Tibial artery (tissue), 4 donors: ENCODE data around the gene BRD2.

Experiments
- DNase-seq, 2 donors: peaks; one replicate each; pipeline ENCODE4 v3.0.0-alpha.2; 2019
- H3K27ac ChIP-seq, 2 donors: fragments of 200-600 bp; sonication (generic) in 1 of 2; 1 replicate in 1 of 2; 2 replicates in 1 of 2; pipeline ENCODE4 v1.5.1; 2018 to 2019; ENCODE audit warnings: mild to moderate bottlenecking in 1 of 2
- H3K27me3 ChIP-seq, 2 donors: fragments of 200-600 bp; sonication (generic) in 1 of 2; one replicate each; pipeline versions ENCODE4 v1.5.1 to v1.6.0; 2016 to 2019
- H3K36me3 ChIP-seq, 3 donors: fragments of 200-600 bp; sonication (generic) in 2 of 3; one replicate each; pipeline ENCODE4 v1.5.1; 2016 to 2019; ENCODE audit warnings: mild to moderate bottlenecking in 2 of 3
- H3K4me1 ChIP-seq, 4 donors: fragments of 200-600 bp; sonication (generic) in 2 of 4; 1 replicate in 3 of 4; 2 replicates in 1 of 4; pipeline ENCODE4 v1.5.1; 2016 to 2019
- H3K4me3 ChIP-seq, 2 donors: fragments of 200-600 bp; sonication (generic) in 1 of 2; 1 replicate in 1 of 2; 2 replicates in 1 of 2; pipeline ENCODE4 v1.5.1; 2018 to 2019; ENCODE audit warnings: mild to moderate bottlenecking in 2 of 2
- H3K9me3 ChIP-seq, 3 donors: fragments of 200-600 bp; sonication (generic) in 1 of 3; one replicate each; pipeline ENCODE4 v1.5.1; 2016 to 2019
- CTCF ChIP-seq, 2 experiments: fragments of 200-600 bp in 1 of 2; fragments of 450-650 bp in 1 of 2; IDR thresholded peaks; one replicate each; pipeline ENCODE4 v1.5.1; 2017 to 2019; ENCODE audit warnings: antibody characterized with exemption in 2 of 2, mild to moderate bottlenecking in 1 of 2, moderate library complexity in 1 of 2
- intact Hi-C: fragments of 100-400 bp; cut with DNase I; formaldehyde crosslinking; loops from one replicate; pipeline ENCODE4 v1.15.0; 2023; ENCODE audit warnings: low total_unique reads

The BRD2 gene

GRCh38 chr6:32983964-32984621 lies 15.7 kb downstream of the BRD2 start:
- Histone ChIP-seq H3K27ac (no peak overlapping the region), H3K4me3 (no peak overlapping the region), H3K9me3 (no peaks in the 10 kb centered on the region), H3K4me1 (peaks cover 0 to 4% (median under 1%) of the 10 kb centered on the region in 4 donors), H3K27me3 (no peaks in the 10 kb centered on the region), H3K36me3 (peaks cover 28 to 29% (median 29%) of the 10 kb centered on the region in 3 donors)
- TF ChIP-seq CTCF (IDR thresholded peaks at IDR 0.05): no peak
- DNase-seq: no peak
- intact Hi-C loops: loop anchor here (2.0 kb wide), 2 partner anchors 43 to 99 kb away; partner anchors contain the start of gene HLA-DMB

DNA sequence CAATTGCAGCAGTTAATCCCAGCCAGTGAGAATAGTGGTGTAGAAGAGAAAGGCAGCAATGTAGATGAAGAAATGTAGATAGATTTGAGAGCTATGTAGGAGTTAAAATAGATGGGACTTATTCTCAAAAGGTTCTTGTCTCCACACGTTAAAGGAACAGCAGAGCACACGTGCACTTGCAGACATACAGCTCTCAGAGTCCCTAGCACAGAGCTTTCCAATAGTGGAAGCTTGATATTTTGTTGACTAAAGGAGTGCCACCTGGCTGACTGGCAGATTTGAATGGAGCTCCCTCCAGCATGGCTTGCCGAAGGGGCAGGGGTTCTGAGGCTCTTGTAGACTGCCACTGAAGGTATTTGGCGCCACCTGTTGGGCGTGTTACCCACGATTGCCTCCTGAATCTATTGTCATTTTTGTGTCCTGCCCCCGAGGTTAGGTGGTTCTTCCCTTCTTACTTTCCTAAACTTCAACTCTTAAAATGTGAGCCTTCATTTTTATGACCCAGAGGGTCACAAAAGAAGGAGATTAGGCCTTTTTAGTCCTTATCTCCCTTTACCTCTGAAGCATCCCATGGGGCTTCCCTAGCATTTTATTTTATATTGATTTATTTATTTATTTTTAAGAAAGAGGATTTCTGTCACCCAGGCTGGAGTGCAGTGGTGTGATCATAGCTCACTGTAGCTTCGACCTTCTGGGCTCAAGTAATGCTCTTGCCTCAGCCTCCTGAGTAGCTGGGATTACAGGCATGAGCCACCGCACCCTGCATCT lies 16.4 kb downstream of the BRD2 start:
- Histone ChIP-seq H3K27ac (no peak overlapping the region), H3K4me1 (peaks cover 0 to 4% (median 0%) of the 10 kb centered on the region in 4 donors), H3K9me3 (no peaks in the 10 kb centered on the region), H3K27me3 (no peaks in the 10 kb centered on the region), H3K36me3 (peaks cover 21 to 22% (median 22%) of the 10 kb centered on the region in 3 donors), H3K4me3 (no peak overlapping the region)
- intact Hi-C loops: no loop called here
- DNase-seq: peak; percentile 91 to 94
- peak; percentile 86 to 89 for TF ChIP-seq CTCF (IDR thresholded peaks at IDR 0.05)

GRCh38 chr6:32989368-32989767 lies 21.0 kb downstream of the BRD2 start:
- Histone ChIP-seq H3K27me3 (peaks cover 0 to 4% of the 10 kb centered on the region in 2 donors), H3K27ac (no peak overlapping the region), H3K36me3 (no peaks in the 10 kb centered on the region), H3K4me1 (no peaks in the 10 kb centered on the region), H3K9me3 (no peaks in the 10 kb centered on the region), H3K4me3 (no peak overlapping the region)
- intact Hi-C loops: no loop called here
- DNase-seq: no peak
- no peak for TF ChIP-seq CTCF (IDR thresholded peaks at IDR 0.05)

- intact Hi-C loops: no loop called here
- peaks cover 0 to 4% of the 10 kb centered on the region in 2 donors for H3K27me3 ChIP-seq
- no peaks in the 10 kb centered on the region for H3K36me3 ChIP-seq
- H3K27ac ChIP-seq: no peak overlapping the region
- H3K4me1 ChIP-seq: no peaks in the 10 kb centered on the region
- DNase-seq: no peak
- no peak for TF ChIP-seq CTCF (IDR thresholded peaks at IDR 0.05)
- no peaks in the 10 kb centered on the region for H3K9me3 ChIP-seq
- H3K4me3 ChIP-seq: no peak overlapping the region
These were observed 23.6 kb downstream of the BRD2 start for GRCh38 chr6:32991972-32992371.

DNA sequence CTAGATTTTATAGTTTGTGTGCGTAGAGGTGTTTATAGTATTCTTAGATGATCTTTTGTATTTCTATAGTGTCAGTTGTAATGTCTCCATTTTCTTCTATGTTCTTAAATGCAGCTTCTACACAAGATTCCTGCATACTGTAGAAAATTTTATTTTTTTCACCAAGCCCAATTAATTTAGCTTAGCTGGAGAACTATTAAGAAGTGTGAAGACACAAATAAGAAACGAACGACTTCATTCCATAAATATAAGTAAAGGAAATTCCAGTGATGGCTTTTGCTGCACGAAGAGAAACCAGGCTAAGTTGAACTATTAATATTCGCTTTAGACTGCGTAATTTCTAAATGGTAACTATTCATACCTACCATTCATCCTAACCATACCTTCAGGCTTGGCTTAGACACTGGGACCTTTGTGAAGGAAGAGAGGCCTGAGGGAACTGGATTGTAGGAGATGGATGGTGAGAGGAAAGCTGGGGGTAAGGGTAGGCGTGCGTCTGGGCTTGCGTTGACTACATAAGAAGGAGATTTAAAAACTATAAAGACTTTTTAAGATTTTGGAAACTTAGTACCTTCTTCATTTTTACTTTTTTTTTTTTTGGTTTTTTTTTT lies 25.1 kb downstream of the BRD2 start:
- peaks cover 0 to 15% of the 10 kb centered on the region in 2 donors for H3K27me3 ChIP-seq
- intact Hi-C loops: no loop called here
- no peaks in the 10 kb centered on the region for H3K36me3 ChIP-seq
- DNase-seq: no peak
- no peak for TF ChIP-seq CTCF (IDR thresholded peaks at IDR 0.05)
- no peaks in the 10 kb centered on the region for H3K4me1 ChIP-seq
- no peak overlapping the region for H3K4me3 ChIP-seq
- no peaks in the 10 kb centered on the region for H3K9me3 ChIP-seq
- H3K27ac ChIP-seq: no peak overlapping the region
